LoVo (cell line): ENCODE results near the gene RGS9.

Source experiments
- DNase-seq: peaks from one replicate; pipeline ENCODE4 v3.0.0-alpha.2; 2016; ENCODE audit warnings: low spot score

RGS9 gene

DNA sequence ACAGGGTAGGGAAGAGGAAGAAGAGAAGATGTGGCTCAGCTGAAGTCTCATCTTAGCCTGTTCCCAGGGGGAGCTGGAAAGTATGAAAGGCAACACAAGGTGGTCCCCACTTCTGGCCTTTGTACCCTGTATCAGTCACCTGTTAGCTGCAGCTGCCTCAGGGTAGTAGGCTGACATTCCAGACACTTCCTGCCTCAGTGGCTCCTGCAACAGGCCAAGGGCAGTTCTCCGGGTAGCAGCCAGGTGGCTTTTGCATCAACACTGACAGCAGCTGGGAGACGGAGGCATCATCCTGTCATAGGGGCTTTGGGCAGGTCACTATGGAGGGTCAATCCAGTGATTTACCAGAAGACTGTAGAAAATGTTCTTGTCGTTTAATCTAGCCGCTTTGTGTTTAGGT, 124.0 kb downstream of the RGS9 start:
- no peak for DNase-seq

DNA sequence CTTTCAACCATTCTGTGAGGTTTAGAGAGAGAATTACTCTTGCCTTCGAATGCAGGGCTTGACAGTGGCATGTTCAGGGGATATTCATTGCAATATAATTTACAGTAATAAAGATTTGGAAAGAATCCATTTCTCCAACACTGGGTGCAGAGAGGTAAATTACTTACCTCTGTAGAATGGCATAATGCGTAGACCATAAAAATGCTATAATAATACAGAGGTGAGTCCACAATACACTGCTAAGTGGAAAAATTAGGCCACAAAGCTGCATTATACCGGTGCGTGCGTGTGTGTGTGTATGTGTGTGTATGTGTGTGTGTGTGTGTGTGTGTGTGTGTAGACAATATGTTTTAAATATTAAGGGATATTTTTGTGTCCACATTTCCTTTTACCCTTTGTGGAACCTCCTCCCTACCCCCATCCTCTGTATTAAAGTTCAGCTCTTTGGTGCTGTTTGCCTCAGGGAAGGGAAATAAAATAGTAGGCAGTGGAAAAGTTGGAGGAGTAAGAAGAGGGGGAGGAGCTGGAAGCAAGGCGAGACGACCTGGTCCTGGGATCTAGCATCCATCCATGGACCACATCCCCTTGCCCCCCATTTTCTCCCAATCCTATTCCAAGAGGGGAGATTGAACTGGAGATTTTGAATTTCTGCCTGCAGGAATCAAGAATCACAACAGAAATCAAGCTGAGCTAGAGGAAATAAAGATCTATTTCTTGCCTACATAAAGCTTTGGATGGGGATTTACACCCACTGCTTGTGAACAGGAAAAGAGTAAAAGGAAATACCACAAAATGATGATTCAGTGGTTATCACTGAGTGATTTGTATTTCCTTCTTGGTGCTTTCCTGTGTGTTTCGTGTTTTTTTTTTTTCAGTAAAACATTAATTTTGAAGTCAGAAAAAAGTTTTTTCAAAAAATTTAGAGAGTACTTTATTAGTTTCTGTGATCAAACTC, 124.8 kb downstream of the RGS9 start:
- DNase-seq = no peak

DNA sequence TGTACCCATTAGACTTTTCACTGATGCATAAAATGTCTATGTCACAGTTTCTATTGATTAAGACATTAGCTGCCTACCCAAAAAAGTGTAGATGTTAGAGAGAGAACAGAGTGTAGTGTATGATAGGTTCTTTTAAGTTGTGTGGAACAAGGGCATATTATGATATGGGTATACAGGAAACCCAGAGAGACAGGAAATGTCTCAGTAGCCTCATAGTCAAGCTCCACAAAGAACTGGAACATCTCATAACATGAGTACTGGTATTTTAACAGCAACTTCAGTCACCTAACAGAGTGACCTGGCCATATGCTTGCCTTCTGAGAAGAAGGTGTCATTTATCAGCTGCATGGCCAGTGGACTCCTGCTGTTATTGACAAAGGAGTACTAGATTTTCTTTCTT, 128.1 kb downstream of the RGS9 start:
- no peak for DNase-seq

DNA sequence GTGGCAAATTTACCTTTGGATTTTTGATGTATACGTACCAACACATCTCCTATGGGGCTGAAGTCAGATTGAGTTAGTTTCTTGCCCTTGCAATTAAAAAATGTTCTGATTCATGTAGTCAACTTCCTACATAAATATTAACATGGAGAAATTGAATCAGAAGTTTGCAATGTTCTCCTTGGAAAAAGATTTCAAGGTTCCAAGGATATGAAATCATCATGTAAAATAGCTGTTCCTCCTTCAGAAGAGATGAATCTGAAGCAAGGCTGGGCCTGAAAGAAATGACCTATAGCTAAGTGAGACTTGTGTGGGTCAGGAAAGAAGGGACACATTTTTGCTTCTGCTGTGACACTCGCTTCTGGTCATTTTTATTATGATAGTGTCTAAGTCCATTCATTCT, 131.7 kb downstream of the RGS9 start:
- no peak for DNase-seq

DNA sequence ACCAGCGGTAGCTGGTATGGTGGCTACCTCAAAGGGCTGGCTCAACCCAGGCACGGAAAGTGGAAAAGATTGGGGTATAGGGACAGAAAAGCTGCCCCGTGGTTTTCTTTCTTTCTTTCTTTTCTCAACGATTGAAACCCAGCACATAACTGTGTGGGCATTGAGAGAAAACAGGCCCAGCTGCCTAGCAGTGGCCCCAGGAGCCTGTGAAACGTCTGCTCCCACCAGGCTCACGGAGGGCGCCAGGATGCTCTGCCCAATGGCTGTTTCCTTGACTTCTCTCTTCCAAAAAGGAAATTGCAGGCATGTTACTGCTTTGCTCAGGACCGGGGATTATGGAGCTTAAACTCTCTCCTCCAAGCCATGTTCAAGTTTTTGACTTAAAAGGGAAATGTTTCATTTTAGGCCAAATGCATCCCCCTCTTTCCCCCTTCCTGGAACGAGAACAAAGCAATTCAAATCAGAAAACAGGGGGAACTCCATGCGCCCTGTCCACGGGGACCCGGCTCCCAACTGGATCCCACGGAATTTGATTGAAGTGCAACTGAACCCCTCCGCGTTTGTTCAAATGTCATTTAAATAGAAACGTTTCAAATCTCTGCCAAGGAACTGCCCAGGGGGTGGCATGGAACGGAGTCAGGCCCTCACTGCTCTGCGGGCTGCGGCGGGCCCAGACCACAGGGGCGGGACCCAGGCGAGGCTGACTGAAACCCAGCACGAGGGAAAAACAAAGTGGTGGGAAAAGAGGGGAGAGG, 133.5 kb downstream of the RGS9 start:
- DNase-seq = no peak

DNA sequence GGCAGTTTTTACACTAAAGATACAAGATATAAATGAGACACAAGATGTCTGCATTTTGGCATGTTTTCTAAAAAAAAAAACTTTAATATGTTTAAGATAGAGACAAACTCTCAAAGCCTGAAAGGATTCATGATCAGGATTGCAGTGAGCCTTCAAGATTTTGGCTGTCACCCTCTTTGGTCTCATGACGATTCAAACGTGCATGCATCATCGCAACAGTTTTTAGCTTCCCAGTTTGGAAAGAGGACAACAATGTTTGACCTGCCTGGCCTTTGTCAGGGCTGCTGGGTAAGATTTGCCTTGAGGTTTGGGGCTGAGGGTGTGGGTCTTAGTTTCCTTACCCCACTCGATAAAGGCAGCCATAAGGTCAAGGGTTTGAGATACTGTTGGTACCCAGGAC, 134.1 kb downstream of the RGS9 start:
- DNase-seq = no peak
